GM21717 (cell line): ENCODE measurements around the gene SLC6A12.
"Not testable (repeated sequence)": the region's sequence is repeated elsewhere in the genome, so short reads cannot be mapped to it uniquely, and the experiment has no call there.

ENCODE experiments used
- ATAC-seq: cut with Tn5 transposase; IDR thresholded peaks from one replicate; pipeline ENCODE4 v1.9.1; 2021; ENCODE audit warnings: mild to moderate bottlenecking, moderate library complexity; ENCODE audit not compliant: unreplicated experiment

Gene SLC6A12

DNA sequence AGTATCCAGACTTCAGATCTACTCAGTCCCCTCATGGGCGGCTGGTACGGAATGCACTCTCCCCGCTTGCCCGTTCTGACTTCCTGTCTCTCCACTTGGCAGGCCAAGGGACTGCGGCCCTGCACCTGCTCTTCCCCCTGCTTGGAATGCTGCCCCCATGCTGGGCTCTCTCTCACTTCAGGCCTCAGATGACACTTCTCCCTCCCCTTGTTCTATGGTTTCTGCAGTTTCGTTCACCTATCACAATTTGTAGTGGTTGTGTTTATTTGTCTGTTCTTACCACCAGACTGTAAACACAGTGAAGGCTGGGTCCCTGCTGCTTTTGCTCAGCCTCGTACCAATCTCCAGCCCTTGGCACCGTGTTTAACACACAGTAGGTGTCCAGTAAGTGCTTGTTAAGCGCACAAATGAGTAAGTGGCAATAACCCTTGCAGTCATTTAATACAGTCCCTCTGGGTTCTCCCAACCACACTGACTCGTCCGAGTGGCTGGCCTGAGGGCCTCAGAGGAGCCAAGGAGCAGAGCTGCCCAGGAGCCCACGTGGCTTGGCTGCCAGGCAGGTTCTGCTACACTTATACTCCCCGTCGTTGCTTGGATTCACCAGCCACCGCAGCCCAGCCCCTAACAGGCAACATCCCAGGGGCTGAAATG lies 11.8 kb downstream of the SLC6A12 start:
- no peak for ATAC-seq

GRCh38 chr12:201361-201760 lies 12.6 kb downstream of the SLC6A12 start:
- ATAC-seq = no peak

DNA sequence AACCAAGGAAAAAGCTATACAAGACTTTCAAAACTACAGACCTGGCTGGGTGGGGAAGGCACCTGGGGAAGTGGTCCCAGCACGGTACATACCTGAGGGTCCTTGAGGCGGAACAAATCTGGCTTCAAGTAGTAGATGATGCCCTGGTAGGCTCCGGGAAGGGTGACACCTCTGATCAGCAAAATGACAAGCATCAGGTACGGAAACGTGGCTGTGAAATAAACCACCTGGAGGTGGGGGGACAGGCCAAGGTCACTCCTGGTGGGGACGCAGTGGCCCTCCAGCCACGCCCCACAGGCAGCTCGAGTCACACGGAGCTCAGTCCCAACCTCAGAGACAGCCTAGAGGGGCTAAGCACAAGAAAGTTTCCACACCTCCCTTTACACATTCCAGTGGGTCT lies 15.3 kb downstream of the SLC6A12 start:
- ATAC-seq = no peak

GRCh38 chr12:197911-198695 lies 15.9 kb downstream of the SLC6A12 start:
- ATAC-seq = no peak

DNA sequence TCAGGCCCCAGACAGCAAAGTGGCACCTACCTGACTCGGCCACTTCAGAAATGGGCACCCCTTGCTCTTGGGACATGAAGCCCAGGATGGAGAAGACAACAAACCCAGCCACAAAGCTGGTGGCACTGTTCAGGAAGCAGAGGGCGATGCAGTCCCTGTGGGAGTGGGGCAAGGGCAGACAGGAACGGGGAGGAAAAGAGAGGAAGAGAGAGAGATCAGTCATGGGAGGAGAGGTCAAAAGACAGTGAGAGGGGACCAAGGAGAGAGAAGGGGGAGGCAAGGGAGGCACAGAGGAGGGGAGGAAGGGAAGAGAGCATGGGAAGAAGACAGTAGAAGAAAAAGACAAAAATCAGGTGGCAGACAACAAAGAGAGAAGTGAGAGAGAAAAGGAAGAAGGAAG lies 16.6 kb downstream of the SLC6A12 start:
- ATAC-seq = no peak

DNA sequence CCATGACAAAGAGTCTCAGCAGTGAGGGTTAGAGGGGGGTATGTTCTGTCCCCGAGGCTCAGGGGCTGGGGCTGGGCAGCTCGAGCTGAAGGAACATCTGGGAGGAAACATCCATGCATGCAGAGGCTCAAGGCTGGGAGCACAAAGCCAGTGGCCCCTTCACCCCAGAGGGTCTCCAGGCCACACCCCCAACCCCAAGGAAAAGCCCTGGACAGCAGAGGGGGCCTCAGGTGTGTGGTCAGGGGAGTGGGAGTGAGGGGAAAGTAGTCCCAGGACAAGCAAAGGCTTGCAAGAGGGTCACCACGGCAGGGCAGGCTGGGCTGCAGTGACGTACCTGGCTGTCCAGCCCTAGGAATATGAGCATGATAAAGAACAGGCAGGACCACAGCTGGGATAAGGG lies 17.5 kb downstream of the SLC6A12 start:
- ATAC-seq = no peak

GRCh38 chr12:195951-196350 lies 18.0 kb downstream of the SLC6A12 start:
- no peak for ATAC-seq

DNA sequence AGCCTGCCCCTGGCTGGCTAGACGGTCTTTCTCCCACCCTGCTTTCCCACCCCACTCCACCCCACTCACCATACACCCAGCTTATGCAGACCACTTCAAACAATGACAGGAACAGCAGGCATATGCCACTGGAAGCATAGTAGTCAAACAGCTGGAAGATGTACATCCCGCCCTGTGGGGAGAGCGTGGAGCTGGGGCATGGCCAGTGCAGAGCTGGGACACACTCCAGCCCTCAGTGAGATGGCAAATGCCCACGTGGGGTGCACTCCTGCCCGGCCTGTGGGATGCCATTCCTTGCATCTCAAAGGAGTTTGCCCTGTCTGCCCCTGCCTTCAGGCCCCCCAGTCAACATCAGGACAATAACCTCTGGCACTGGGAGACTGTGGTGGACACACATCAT lies 18.8 kb downstream of the SLC6A12 start:
- ATAC-seq = no peak

DNA sequence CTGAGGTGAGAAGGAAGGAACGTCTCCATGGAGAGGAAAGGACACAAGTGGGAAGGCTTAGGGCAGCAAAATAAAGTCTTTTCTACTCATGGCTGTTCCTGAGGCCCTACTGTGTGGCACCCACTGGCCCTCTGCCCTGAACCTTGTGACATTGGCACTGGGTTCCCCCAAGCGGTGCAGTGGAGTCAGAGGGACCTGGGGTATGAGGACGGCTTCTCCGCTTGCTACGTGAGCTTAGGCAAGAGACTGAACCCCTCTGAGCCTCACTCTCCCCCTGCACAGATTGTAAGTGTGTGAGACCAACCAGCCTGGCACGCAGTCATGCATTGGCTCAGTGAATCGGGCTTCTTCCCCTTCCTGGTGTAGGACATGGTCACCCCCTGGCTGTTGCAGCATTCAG lies 19.7 kb downstream of the SLC6A12 start:
- no peak for ATAC-seq

- ATAC-seq = no peak
These were observed 20.7 kb downstream of the SLC6A12 start for GRCh38 chr12:193261-193660.

GRCh38 chr12:191541-191940 lies 22.4 kb downstream of the SLC6A12 start:
- ATAC-seq = no peak

- no peak for ATAC-seq
These were observed 23.1 kb downstream of the SLC6A12 start for GRCh38 chr12:190881-191280.

GRCh38 chr12:189622-189962 lies 24.4 kb downstream of the SLC6A12 start:
- no peak for ATAC-seq

DNA sequence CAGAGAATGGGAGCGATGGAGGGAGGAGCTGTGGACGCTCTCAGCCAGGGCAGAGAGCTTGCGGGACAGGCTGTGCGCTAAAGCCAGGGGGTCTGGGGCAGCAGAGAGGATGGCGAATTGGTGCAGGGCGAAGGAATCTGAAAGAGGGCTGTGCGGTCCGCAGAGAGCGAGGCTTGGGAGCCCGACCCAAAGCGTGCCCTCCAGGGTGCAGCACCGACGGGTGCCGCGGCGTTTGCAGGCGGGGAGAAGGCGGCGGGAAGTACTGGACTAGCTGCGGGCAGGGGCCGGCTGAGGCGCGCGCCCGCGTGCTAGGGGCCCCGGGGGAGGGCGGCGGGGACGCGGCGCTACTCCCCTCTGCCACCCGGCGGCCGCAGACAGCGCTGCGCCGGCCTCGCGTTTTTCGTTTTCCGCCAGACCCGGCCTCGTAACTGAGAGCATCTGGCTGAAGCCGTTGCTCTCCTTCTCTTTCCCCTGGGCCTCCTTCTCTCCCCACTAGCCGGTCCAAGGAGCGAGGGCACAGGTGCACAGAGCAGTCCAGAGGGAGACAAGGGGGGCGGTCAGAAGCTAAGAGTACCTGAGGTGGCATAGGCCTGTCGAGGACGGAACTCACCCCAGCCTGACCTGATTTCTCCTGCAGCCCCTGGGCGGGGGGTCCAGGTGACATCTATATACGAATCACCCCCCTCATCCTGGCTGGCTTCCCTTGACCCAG lies 24.9 kb downstream of the SLC6A12 start:
- no peak for ATAC-seq

- not testable (repeated sequence) for ATAC-seq
These were observed 25.7 kb downstream of the SLC6A12 start for GRCh38 chr12:187986-188909.

- no peak for ATAC-seq
These were observed 27.8 kb downstream of the SLC6A12 start for GRCh38 chr12:186006-186625.

GRCh38 chr12:185576-185955 lies 28.4 kb downstream of the SLC6A12 start:
- no peak for ATAC-seq

- no peak for ATAC-seq
These were observed 29.0 kb downstream of the SLC6A12 start for GRCh38 chr12:184811-185575.

GRCh38 chr12:182381-182892 lies 31.5 kb downstream of the SLC6A12 start:
- no peak for ATAC-seq

- ATAC-seq = no peak
These were observed 32.0 kb downstream of the SLC6A12 start for GRCh38 chr12:181921-182320.
